ENCODE data around the gene C16orf87.

Gene C16orf87

DNA sequence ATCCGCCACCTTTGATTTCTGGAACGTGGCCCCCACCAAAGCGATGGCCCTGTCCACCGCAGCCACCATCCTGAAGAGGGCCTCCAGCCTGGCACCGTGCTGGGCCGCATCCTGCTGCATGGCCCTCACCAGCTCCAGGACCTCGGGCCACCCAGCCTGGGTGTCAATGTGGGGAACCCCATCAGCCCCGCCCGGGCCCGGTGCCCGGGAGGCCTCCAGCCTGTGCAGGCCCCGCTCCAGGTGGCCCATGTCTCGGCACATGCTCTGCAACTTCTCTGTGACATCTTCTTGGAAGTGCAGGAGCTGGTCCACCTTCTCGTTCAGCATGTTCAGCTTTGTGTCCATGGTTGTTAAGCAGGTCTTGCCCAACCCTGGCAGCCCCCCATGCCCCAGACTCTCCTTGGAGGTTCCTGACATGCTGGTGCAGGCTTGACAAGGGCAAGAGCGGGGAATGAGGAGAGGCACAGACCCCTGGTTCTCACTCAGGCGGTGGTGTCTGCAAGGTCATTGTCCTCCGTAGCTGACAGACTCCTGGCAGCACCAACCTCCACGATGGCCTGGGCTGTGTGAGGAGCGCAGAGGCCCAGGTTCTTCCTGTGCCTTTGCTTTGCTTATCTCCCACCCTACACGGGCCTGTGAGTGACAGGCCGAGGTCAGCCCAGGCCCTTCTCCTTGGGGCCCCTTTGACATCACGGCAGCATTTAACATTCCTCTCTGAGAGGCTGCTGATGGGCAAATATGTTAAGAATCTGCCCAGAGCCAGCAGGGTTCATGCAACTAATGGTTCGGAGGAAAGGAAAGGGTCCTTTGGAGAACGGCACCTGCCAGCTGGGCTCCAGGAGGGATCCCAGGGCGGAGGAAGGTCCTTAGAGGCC is 83.0 kb downstream of the C16orf87 start, which contains the start of gene MYLK3:
Gene MYLK3 (minus strand): TSS at position 568 of the 875 bp plus-strand sequence. CDS start 151 bp downstream, at position 417.
- Histone ChIP-seq H3K27me3 (replicated peaks; ENCODE audit: control insufficient read depth, insufficient read depth, low read length) (peaks cover 24% of the 10 kb centered on the region), H3K4me3 (ENCODE audit: low read length) (no peak within 1 kb of the TSS), H3K4me1 (ENCODE audit: control insufficient read depth, insufficient read depth, low read length) (peaks cover 2% of the 10 kb centered on the region), H3K36me3 (ENCODE audit: control insufficient read depth, insufficient read depth, low read length, severe bottlenecking) (no peaks in the 10 kb centered on the region), H3K9ac (ENCODE audit: low read length) (no peak within 1 kb of the TSS), H3K9me3 (ENCODE audit: control insufficient read depth, low read length) (no peaks in the 10 kb centered on the region)
- peak; percentile 14 for DNase-seq (ENCODE audit: low read depth)

DNA sequence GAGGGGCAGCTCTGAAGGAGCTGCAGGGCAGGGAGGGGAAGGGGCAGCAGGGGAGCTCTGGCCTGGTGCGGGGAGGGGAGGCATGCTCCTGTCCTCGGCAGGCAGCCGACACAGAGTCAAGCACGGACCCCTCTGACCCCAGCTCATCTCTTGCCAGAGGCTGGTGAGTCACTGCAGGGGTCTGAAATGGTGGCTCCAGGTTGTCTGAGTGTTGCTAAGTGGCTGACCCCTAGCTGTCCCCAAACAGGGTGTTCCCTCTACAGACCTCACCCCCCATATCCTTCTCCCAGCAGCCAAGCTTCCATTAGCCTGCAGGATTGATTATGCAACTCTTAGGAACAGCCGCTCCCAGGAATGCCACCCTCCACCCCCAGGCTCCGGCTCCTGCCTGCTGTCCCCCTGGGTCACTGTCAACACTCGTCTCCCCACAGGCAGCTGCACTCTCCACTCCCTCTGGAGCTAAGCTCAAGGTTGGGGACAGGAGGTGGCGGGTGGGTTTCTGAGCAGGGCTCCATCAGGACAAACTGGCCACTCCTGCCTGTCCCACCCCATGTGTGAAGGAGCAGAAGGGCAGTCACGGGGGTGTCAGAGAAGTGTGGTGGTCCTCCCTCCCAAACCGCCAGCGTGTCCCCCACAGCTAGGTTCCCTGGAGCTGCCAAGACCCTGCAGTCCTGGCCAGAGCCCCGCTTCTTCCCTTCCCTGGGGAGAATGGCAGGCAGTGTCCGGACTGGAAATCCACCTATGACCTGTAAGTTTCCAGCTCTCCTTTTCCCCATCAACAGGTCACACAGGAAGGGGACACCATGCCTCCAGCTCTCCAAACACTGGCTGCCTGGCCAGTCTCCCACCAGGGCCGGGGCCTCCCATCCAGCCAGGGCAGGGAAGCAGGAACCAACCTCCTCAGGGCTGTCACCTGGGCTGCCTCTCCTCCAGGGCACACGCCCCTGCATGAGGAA is 83.9 kb downstream of the C16orf87 start:
- H3K27me3 ChIP-seq (replicated peaks; ENCODE audit: control insufficient read depth, insufficient read depth, low read length), result peaks cover 24% of the 10 kb centered on the region
- no peak overlapping the region for H3K4me3 ChIP-seq (ENCODE audit: low read length)
- H3K9ac ChIP-seq (ENCODE audit: low read length), result no peak overlapping the region
- H3K4me1 ChIP-seq (ENCODE audit: control insufficient read depth, insufficient read depth, low read length), result peaks cover 2% of the 10 kb centered on the region
- no peaks in the 10 kb centered on the region for H3K9me3 ChIP-seq (ENCODE audit: control insufficient read depth, low read length)
- DNase-seq (ENCODE audit: low read depth), result peak; percentile 10
- no peaks in the 10 kb centered on the region for H3K36me3 ChIP-seq (ENCODE audit: control insufficient read depth, insufficient read depth, low read length, severe bottlenecking)

Measured in adipocyte (in vitro differentiated cells).